SK-N-MC (cell line): ENCODE measurements around the gene GRAMD2B.

Experiments used
- EZH2 ChIP-seq: fragments of 200-600 bp; sonication (generic); IDR thresholded peaks from one replicate; pipeline ENCODE4 v1.6.1; 2017; ENCODE audit warnings: antibody characterized with exemption
- FOXP2 ChIP-seq: optimal IDR thresholded peaks from 2 replicates; pipeline ENCODE3; 2011; ENCODE audit warnings: mild to moderate bottlenecking, moderate library complexity; ENCODE audit not compliant: insufficient read depth; ENCODE audit errors: extremely low read length, control extremely low read depth
- POLR2AphosphoS5 ChIP-seq: IDR thresholded peaks from 2 replicates; pipeline ENCODE4 v1.6.1; 2012; ENCODE audit warnings: mild to moderate bottlenecking, low read depth, low read length, borderline replicate concordance

GRCh38 chr5:126521130-126521529 lies 97.9 kb downstream of the GRAMD2B start:
- TF ChIP-seq EZH2 (no peak), POLR2AphosphoS5 (no peak), FOXP2 (no peak)
